GM18520 (cell line): ENCODE data around the gene SERPINB13.

Experiments used
- ATAC-seq: cut with Tn5 transposase; IDR thresholded peaks from one replicate; pipeline ENCODE4 v1.9.1; 2021; ENCODE audit not compliant: unreplicated experiment

Gene SERPINB13

GRCh38 chr18:63586966-63587365, at the start of gene SERPINB13:
TSS of gene SERPINB13 (plus strand) at chr18:63587343. CDS start at chr18:63588668, 1,325 bp downstream.
- no peak for ATAC-seq

GRCh38 chr18:63539904-63540510, 47.1 kb upstream of the SERPINB13 start:
- ATAC-seq: no peak

GRCh38 chr18:63542069-63542468, 45.1 kb upstream of the SERPINB13 start, which contains the start of gene SERPINB12:
TSS of gene SERPINB12 (plus strand) at chr18:63542369. CDS start at chr18:63556160, 13,791 bp downstream.
- no peak for ATAC-seq

- no peak for ATAC-seq
Measured at GRCh38 chr18:63544017-63544416, 43.1 kb upstream of the SERPINB13 start.

- no peak for ATAC-seq
Measured at GRCh38 chr18:63545000-63545399, 42.1 kb upstream of the SERPINB13 start.

GRCh38 chr18:63550068-63550467, 37.1 kb upstream of the SERPINB13 start:
- no peak for ATAC-seq

- no peak for ATAC-seq
Measured at GRCh38 chr18:63551769-63552168, 35.4 kb upstream of the SERPINB13 start.

- ATAC-seq: no peak
Measured at GRCh38 chr18:63552581-63552980, 34.6 kb upstream of the SERPINB13 start.

GRCh38 chr18:63553081-63553480, 34.1 kb upstream of the SERPINB13 start:
- no peak for ATAC-seq

GRCh38 chr18:63559567-63560491, 27.3 kb upstream of the SERPINB13 start:
- ATAC-seq: no peak

GRCh38 chr18:63562284-63562683, 24.9 kb upstream of the SERPINB13 start:
- ATAC-seq: no peak

- no peak for ATAC-seq
Measured at GRCh38 chr18:63564021-63564420, 23.1 kb upstream of the SERPINB13 start.

- no peak for ATAC-seq
Measured at GRCh38 chr18:63564561-63564960, 22.6 kb upstream of the SERPINB13 start.

GRCh38 chr18:63567276-63567675, 19.9 kb upstream of the SERPINB13 start:
- no peak for ATAC-seq

GRCh38 chr18:63567825-63568224, 19.3 kb upstream of the SERPINB13 start:
- ATAC-seq: no peak

- ATAC-seq: no peak
Measured at GRCh38 chr18:63570721-63571120, 16.4 kb upstream of the SERPINB13 start.

- ATAC-seq: no peak
Measured at GRCh38 chr18:63575681-63576080, 11.5 kb upstream of the SERPINB13 start.

- ATAC-seq: no peak
Measured at GRCh38 chr18:63578357-63578958, 8.7 kb upstream of the SERPINB13 start.

- no peak for ATAC-seq
Measured at GRCh38 chr18:63579616-63580015, 7.5 kb upstream of the SERPINB13 start.

- no peak for ATAC-seq
Measured at GRCh38 chr18:63585988-63586387, 1.2 kb upstream of the SERPINB13 start.

GRCh38 chr18:63586431-63586830, 712 bp upstream of the SERPINB13 start:
- no peak for ATAC-seq

GRCh38 chr18:63588909-63589308, 1.8 kb downstream of the SERPINB13 start:
- ATAC-seq: no peak
